Fibroblast of the aortic adventitia (primary cell): Measurements from ENCODE around the gene FN1. TPM values are rescaled to one million over a fixed set of nuclear protein-coding genes. Genes with fewer than 3 reads are reported as not detected.

Experiments
- DNase-seq: peaks from one replicate; pipeline ENCODE4 v3.0.0-alpha.2; 2010; ENCODE audit warnings: low read depth
- H3K4me3 ChIP-seq: 2 replicates; pipeline ENCODE4 v1.5.1; 2011; ENCODE audit warnings: low read depth, mild to moderate bottlenecking, control low read depth, low read length, moderate library complexity
- CTCF ChIP-seq: IDR thresholded peaks from 2 replicates; pipeline ENCODE4 v1.5.1; 2011; ENCODE audit warnings: mild to moderate bottlenecking, low read length, control low read depth, inconsistent platforms; ENCODE audit not compliant: insufficient read depth
- total RNA-seq: library from RNA; depleted of rRNA; stranded (reverse); fragments of >200 nt; gene quantifications from 2 replicates; pipeline ENCODE4 v1.2.3, GENCODE V29; 2012; ENCODE audit warnings: low replicate concordance

The FN1 gene
- total RNA-seq, 1 donor = 7,235 TPM

- DNase-seq = no peak
- no peak for TF ChIP-seq CTCF
- no peak overlapping the region for H3K4me3 ChIP-seq
Observed at GRCh38 chr2:215377283-215377682, 58.6 kb downstream of the FN1 start.

DNA sequence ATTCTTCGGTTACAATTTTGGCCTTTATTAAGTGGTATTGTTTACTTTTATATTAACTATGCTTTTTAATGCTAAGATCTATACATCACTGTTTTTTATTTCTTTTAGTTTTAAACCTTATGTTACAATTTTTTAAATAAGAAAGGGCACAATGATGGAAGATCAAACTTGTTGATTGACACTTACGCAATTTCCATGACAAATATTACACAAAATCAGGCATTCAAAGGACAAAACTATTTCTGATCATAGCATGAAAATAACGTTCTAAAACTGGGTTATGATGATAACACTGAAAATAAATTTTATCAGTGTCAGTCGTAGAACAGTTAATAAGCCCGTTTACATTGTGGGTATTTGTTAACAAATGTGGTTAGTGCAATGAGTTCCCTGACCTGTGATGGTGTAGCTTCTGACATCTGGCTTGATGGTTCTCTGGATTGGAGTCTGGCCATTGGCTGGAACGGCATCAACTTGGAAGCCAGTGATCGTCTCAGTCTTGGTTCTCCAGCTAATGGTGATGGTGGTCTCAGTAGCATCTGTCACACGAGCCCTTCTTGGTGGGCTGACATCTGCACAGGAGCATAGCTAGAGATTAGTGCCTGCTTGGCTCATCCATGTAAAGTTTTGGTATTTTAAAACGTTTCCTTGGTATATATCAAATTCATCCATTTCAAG is 59.6 kb downstream of the FN1 start:
- no peak overlapping the region for H3K4me3 ChIP-seq
- TF ChIP-seq CTCF = no peak
- DNase-seq = no peak

DNA sequence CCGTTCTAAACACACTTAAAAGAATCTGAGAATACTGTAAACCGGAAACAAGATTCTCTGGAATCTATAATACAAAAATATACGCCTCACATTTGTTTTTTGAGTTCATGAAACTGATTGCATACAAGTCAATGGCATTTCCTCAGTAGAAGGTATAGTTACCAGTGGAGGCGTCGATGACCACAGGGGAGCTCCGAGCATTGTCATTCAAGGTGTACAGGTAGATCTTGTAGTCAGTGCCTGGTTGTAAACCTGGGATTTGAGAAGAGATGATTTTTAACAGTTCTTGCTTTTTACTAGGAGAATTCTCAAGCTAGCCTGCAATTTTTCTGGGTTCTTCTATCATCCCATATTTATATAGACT is 60.4 kb downstream of the FN1 start:
- DNase-seq = no peak
- no peak for TF ChIP-seq CTCF
- H3K4me3 ChIP-seq = no peak overlapping the region

GRCh38 chr2:215374642-215375466 is 61.0 kb downstream of the FN1 start:
- TF ChIP-seq CTCF = no peak
- no peak overlapping the region for H3K4me3 ChIP-seq
- no peak for DNase-seq

DNA sequence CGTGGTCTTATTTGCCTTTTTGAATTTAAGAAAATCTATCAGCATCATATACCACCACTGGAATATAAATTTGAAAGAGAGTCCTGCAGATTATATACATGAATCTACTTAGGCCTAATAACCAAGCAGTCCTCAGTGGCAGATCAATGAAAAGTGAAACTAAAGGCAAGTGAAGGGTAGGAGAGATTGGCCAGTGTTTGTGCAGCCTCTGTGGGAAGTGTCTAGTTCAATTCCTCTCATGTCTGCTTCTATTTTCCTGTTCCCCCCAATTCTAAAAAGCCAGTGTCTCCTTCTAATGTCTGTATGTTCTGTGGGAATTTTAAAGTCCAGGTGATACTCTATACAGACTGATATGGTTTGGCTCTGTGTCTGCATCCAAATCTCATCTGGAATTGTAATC is 61.9 kb downstream of the FN1 start:
- no peak for TF ChIP-seq CTCF
- DNase-seq = no peak
- no peak overlapping the region for H3K4me3 ChIP-seq

- no peak for TF ChIP-seq CTCF
- no peak for DNase-seq
- H3K4me3 ChIP-seq = no peak overlapping the region
Observed at GRCh38 chr2:215372968-215373649, 62.8 kb downstream of the FN1 start.
